ENCODE measurements around the gene NCK2.

DNA sequence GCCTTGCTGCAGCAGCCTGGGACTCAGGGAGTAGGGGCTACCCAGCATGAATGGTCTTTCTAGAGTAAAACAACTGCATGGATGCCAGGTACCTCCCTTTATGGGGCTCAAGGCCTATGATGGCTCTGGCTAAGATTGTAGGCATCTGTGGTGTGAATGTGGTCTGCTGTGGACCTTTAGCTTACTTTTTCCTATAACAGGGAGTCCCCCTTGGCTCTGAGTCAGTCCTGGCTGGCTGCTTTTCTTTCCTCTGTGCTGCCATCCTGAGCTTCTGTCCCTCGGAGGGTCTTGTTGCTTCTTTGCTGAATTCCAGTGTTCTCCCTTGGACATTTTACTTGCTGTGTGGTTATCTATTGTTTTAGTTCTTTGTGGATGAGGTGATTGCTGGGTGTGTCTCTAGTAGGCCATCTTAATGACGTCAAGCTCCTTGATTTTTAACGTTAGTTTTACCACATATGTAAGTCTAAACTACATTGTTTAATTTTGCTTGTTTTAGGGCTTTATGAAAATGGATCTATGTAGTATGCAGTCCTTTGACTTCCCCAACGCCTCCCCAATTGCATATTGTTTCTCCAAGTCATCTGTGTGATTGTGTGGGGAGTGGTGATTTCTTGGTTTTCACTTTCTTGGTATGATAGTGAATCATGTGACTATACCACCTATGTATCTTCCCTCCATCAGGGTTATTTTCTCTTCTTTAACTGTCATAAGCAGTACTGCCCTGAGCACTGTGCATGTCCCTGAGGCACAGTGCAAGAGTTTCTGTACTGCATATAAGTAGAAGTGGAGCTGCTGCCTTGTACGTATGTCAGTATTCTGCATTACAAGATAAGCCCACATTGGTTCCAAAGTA lies 92.4 kb downstream of the NCK2 start:
- no peak for TF ChIP-seq RAD21 (IDR thresholded peaks at IDR 0.05; ENCODE audit: low read depth)
- TF ChIP-seq POLR2A (IDR thresholded peaks at IDR 0.05; ENCODE audit: borderline replicate concordance, extremely low read depth, insufficient read depth, insufficient read length), result no peak
- TF ChIP-seq YY1 (IDR thresholded peaks at IDR 0.05; ENCODE audit: extremely low read depth, insufficient replicate concordance, low read depth, low read length), result no peak
- TF ChIP-seq, protein P1, sequence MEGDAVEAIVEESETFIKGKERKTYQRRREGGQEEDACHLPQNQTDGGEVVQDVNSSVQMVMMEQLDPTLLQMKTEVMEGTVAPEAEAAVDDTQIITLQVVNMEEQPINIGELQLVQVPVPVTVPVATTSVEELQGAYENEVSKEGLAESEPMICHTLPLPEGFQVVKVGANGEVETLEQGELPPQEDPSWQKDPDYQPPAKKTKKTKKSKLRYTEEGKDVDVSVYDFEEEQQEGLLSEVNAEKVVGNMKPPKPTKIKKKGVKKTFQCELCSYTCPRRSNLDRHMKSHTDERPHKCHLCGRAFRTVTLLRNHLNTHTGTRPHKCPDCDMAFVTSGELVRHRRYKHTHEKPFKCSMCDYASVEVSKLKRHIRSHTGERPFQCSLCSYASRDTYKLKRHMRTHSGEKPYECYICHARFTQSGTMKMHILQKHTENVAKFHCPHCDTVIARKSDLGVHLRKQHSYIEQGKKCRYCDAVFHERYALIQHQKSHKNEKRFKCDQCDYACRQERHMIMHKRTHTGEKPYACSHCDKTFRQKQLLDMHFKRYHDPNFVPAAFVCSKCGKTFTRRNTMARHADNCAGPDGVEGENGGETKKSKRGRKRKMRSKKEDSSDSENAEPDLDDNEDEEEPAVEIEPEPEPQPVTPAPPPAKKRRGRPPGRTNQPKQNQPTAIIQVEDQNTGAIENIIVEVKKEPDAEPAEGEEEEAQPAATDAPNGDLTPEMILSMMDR (IDR thresholded peaks at IDR 0.05 in 2 of 3, conservative IDR thresholded peaks at IDR 0.05 in 1 of 3; ENCODE audit: borderline replicate concordance in 1 of 3, insufficient read depth in 1 of 3, low read depth in 2 of 3, low read length in 2 of 3), result no peak
- no peak for TF ChIP-seq EZH2 (IDR thresholded peaks at IDR 0.05)
- TF ChIP-seq CBX3 (IDR thresholded peaks at IDR 0.05; ENCODE audit: low read depth), result no peak
